Stimulated activated naive CD8-positive, alpha-beta T cell treated with anti-CD3 and anti-CD28 coated beads, Interleukin-15, Interleukin-2, amounts not matched to agents 100 ng/mL and 50 ng/mL, for 24 hours (primary cell): ENCODE data around the gene TPGS2.
"Not testable (repeated sequence)": the region's sequence is repeated elsewhere in the genome, so short reads cannot be mapped to it uniquely, and the experiment has no call there.

ENCODE experiments used
- H3K27ac Mint-ChIP-seq: one replicate; pipeline ENCODE4 v1.8.0; 2021; ENCODE audit warnings: mild to moderate bottlenecking, mixed read lengths
- H3K27me3 Mint-ChIP-seq: one replicate; pipeline ENCODE4 v1.8.0; 2021; ENCODE audit warnings: mixed read lengths
- H3K36me3 Mint-ChIP-seq: one replicate; pipeline ENCODE4 v1.8.0; 2021; ENCODE audit warnings: low read depth, mixed read lengths
- H3K4me1 Mint-ChIP-seq: one replicate; pipeline ENCODE4 v1.8.0; 2021; ENCODE audit warnings: low read depth, mixed read lengths
- H3K4me3 Mint-ChIP-seq: one replicate; pipeline ENCODE4 v1.8.0; 2021; ENCODE audit warnings: mild to moderate bottlenecking, mixed read lengths
- H3K9me3 Mint-ChIP-seq: one replicate; pipeline ENCODE4 v1.8.0; 2021; ENCODE audit warnings: mixed read lengths

TPGS2 gene

GRCh38 chr18:36828630-36829361 lies at the start of gene TPGS2, which contains the start of gene KIAA1328:
TSS of gene TPGS2 (minus strand) at chr18:36829002. CDS start at chr18:36828767, 235 bp downstream.
TSS of gene KIAA1328 (plus strand) at chr18:36829127. CDS start at chr18:36829139, 12 bp downstream.
- Mint-ChIP-seq H3K4me1 (peaks cover 47% of the 10 kb centered on the region), H3K4me3 (peak within 1 kb of the TSS; percentile 92), H3K27me3 (no peaks in the 10 kb centered on the region), H3K27ac (peak within 1 kb of the TSS; percentile 94), H3K36me3 (peaks cover 12% of the 10 kb centered on the region), H3K9me3 (no peaks in the 10 kb centered on the region)

DNA sequence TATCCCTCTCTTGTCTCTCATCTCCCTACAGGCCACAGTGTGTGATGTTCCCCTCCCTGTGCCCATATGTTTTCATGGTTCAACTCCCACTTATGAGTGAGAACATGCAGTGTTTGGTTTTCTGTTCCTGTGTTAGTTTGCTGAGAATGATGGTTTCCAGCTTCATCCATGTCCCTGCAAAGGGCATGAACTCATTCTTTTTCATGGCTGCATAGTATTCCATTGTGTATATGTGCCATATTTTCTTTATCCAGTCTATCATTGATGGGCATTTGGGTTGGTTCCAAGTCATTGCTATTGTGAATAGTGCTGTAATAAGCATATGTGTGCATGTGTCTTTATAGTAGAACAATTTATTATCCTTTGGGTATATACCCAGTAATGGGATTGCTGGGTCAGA lies 45.0 kb upstream of the TPGS2 start:
- not testable (repeated sequence) for H3K4me1 Mint-ChIP-seq, H3K27ac Mint-ChIP-seq, H3K27me3 Mint-ChIP-seq, H3K4me3 Mint-ChIP-seq, H3K9me3 Mint-ChIP-seq
- H3K36me3 Mint-ChIP-seq = peaks cover 49% of the 10 kb centered on the region

DNA sequence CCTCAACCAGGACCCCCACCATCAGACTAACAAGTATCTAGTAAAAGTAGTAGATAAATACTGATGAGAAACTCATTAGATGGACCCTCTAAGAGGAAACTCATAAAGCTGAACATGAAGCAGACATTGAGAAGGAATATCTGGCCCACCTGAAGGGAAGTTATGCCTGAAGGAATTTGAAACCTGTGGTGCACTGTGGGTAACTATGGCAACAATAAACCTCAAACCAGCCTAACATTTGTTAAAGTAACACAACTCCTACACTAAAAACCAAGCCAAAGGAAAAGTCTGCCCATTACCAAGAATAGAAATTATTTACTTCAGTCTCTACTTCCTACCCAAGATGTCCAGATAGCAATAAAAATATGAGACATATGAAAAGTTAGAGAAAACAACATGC lies 43.5 kb upstream of the TPGS2 start:
- H3K27ac Mint-ChIP-seq = no peak overlapping the region
- no peak overlapping the region for H3K4me3 Mint-ChIP-seq
- H3K9me3 Mint-ChIP-seq = no peaks in the 10 kb centered on the region
- no peaks in the 10 kb centered on the region for H3K27me3 Mint-ChIP-seq
- H3K4me1 Mint-ChIP-seq = peaks cover 7% of the 10 kb centered on the region
- H3K36me3 Mint-ChIP-seq = peaks cover 49% of the 10 kb centered on the region

- no peak overlapping the region for H3K27ac Mint-ChIP-seq
- peaks cover 49% of the 10 kb centered on the region for H3K36me3 Mint-ChIP-seq
- H3K27me3 Mint-ChIP-seq = no peaks in the 10 kb centered on the region
- H3K9me3 Mint-ChIP-seq = no peaks in the 10 kb centered on the region
- H3K4me3 Mint-ChIP-seq = no peak overlapping the region
- peaks cover 7% of the 10 kb centered on the region for H3K4me1 Mint-ChIP-seq
These were observed 43.0 kb upstream of the TPGS2 start for GRCh38 chr18:36871801-36872200.

GRCh38 chr18:36867056-36867455 lies 38.3 kb upstream of the TPGS2 start:
- no peaks in the 10 kb centered on the region for H3K27me3 Mint-ChIP-seq
- peaks cover 61% of the 10 kb centered on the region for H3K36me3 Mint-ChIP-seq
- H3K4me1 Mint-ChIP-seq = peaks cover 1% of the 10 kb centered on the region
- H3K9me3 Mint-ChIP-seq = no peaks in the 10 kb centered on the region
- no peak overlapping the region for H3K27ac Mint-ChIP-seq
- H3K4me3 Mint-ChIP-seq = no peak overlapping the region

GRCh38 chr18:36862182-36862581 lies 33.4 kb upstream of the TPGS2 start:
- no peaks in the 10 kb centered on the region for H3K27me3 Mint-ChIP-seq
- no peak overlapping the region for H3K4me3 Mint-ChIP-seq
- H3K36me3 Mint-ChIP-seq = peaks cover 50% of the 10 kb centered on the region
- H3K9me3 Mint-ChIP-seq = no peaks in the 10 kb centered on the region
- H3K4me1 Mint-ChIP-seq = no peaks in the 10 kb centered on the region
- H3K27ac Mint-ChIP-seq = no peak overlapping the region

- Mint-ChIP-seq H3K27ac (no peak overlapping the region), H3K4me3 (no peak overlapping the region), H3K36me3 (peaks cover 55% of the 10 kb centered on the region), H3K27me3 (no peaks in the 10 kb centered on the region), H3K9me3 (peaks cover 3% of the 10 kb centered on the region), H3K4me1 (no peaks in the 10 kb centered on the region)
These were observed 28.0 kb upstream of the TPGS2 start for GRCh38 chr18:36856815-36857214.

DNA sequence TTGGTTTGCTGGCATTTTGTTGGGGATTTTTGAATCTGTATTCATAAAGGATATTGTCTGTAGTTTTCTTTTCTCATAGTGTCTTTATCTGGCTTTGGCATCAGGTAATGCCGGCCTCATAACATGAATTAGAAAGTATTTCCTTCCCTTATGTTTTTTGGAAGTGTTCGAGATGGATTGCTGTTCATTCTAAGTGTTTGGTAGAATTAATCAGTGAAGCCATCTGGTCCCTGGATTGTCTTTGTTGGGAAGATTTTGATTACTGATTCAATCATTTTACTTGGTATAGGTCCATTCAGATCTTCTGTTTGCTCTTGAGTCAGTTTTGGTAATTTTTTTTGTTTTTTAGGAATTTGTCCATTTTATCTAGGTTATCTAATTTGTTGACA lies 22.4 kb upstream of the TPGS2 start:
- no peaks in the 10 kb centered on the region for H3K27me3 Mint-ChIP-seq
- H3K4me3 Mint-ChIP-seq = no peak overlapping the region
- H3K4me1 Mint-ChIP-seq = peaks cover 6% of the 10 kb centered on the region
- peaks cover 68% of the 10 kb centered on the region for H3K36me3 Mint-ChIP-seq
- peaks cover 3% of the 10 kb centered on the region for H3K9me3 Mint-ChIP-seq
- H3K27ac Mint-ChIP-seq = no peak overlapping the region

DNA sequence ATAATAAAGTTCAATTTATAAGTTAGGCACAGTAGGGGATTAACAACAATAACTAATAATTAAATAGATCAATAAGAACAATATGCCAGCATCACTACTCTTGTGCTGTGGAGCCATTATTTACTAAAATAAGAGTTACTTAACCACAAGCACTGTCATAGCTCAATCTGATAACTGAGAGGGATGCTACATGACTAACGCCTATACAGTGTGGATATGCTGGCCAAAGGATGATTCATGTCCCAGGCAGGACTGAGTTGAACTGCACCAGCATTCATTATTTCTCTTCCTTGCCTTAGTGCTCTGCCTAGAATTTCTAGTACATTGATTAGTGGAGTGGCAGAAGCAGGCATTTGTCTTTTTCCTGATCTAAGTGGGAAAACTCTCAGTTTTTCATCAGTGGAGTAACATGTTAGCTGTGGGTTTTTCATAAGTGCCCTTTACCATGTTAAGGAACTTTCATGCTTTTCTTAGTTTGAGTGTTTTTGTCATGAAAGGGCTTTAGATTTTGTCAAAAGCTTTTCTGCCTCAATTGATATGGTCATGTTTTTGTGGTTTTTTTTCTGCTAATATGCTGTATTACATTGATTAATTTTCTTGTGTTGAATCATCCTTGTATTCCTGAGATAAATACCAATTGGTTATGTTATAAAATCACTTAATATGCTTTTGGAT lies 21.9 kb upstream of the TPGS2 start:
- H3K36me3 Mint-ChIP-seq = peaks cover 64% of the 10 kb centered on the region
- H3K27ac Mint-ChIP-seq = no peak overlapping the region
- H3K27me3 Mint-ChIP-seq = no peaks in the 10 kb centered on the region
- H3K4me1 Mint-ChIP-seq = peaks cover 6% of the 10 kb centered on the region
- no peak overlapping the region for H3K4me3 Mint-ChIP-seq
- H3K9me3 Mint-ChIP-seq = peaks cover 3% of the 10 kb centered on the region

GRCh38 chr18:36849288-36850006 lies 20.6 kb upstream of the TPGS2 start:
- H3K27ac Mint-ChIP-seq = no peak overlapping the region
- peaks cover 6% of the 10 kb centered on the region for H3K4me1 Mint-ChIP-seq
- H3K36me3 Mint-ChIP-seq = peaks cover 59% of the 10 kb centered on the region
- peaks cover 3% of the 10 kb centered on the region for H3K9me3 Mint-ChIP-seq
- no peaks in the 10 kb centered on the region for H3K27me3 Mint-ChIP-seq
- no peak overlapping the region for H3K4me3 Mint-ChIP-seq

DNA sequence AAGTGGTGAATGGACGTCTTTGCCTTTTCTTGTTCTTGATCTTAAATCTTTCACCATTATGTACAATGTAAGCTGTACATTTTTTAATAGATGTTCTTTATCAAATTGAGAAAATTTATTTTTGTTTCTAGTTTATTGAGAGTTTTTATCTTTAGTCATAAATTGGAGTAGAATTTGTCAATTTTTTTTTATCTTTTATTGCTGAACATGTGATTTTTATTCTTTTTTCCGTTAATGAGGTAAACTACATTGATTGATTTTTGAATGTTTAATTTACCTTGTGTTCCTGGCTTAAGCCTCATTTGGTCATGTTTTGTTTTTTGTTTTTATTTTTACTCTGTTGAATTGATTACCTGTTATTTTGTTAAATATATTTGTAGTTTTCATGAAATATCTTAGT lies 19.8 kb upstream of the TPGS2 start:
- H3K27me3 Mint-ChIP-seq = no peaks in the 10 kb centered on the region

GRCh38 chr18:36843784-36844183 lies 15.0 kb upstream of the TPGS2 start:
- Mint-ChIP-seq H3K4me1 (no peaks in the 10 kb centered on the region), H3K27ac (no peak overlapping the region), H3K4me3 (no peak overlapping the region), H3K27me3 (no peaks in the 10 kb centered on the region), H3K36me3 (peaks cover 56% of the 10 kb centered on the region), H3K9me3 (peaks cover 5% of the 10 kb centered on the region)

More for the DNA sequence above, 19.8 kb upstream of the TPGS2 start:
- no peak overlapping the region for H3K4me3 Mint-ChIP-seq
- H3K4me1 Mint-ChIP-seq = peaks cover 6% of the 10 kb centered on the region
- H3K36me3 Mint-ChIP-seq = peaks cover 56% of the 10 kb centered on the region
- H3K27ac Mint-ChIP-seq = no peak overlapping the region
- peaks cover 3% of the 10 kb centered on the region for H3K9me3 Mint-ChIP-seq

GRCh38 chr18:36843199-36843598 lies 14.4 kb upstream of the TPGS2 start:
- Mint-ChIP-seq H3K36me3 (peaks cover 61% of the 10 kb centered on the region), H3K9me3 (peaks cover 5% of the 10 kb centered on the region), H3K27me3 (no peaks in the 10 kb centered on the region), H3K27ac (no peak overlapping the region), H3K4me3 (no peak overlapping the region), H3K4me1 (no peaks in the 10 kb centered on the region)

GRCh38 chr18:36839835-36840234 lies 11.0 kb upstream of the TPGS2 start:
- no peak overlapping the region for H3K27ac Mint-ChIP-seq
- H3K27me3 Mint-ChIP-seq = no peaks in the 10 kb centered on the region
- H3K36me3 Mint-ChIP-seq = peaks cover 78% of the 10 kb centered on the region
- H3K4me1 Mint-ChIP-seq = no peaks in the 10 kb centered on the region
- peaks cover 5% of the 10 kb centered on the region for H3K9me3 Mint-ChIP-seq
- no peak overlapping the region for H3K4me3 Mint-ChIP-seq

DNA sequence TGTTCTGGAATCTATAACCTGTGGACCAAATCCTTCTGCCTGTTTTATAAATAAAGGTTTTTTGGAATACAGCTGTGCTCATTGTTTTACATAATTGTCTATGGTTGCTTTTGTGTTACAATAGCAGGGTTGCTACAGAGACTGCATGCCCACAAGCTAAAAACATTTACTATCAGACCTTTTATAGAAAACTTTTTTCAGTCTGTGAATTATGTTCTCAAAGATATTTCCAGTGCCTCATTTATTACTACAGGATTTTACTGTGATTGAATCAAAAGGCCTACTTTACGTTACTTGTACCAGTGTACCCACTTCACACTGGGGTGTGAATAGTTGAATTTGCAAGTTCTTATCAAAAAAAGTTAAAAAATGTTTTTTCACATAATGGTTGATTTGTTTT lies 7.1 kb upstream of the TPGS2 start:
- Mint-ChIP-seq H3K4me1 (peaks cover 10% of the 10 kb centered on the region), H3K36me3 (peaks cover 52% of the 10 kb centered on the region), H3K4me3 (no peak overlapping the region), H3K27ac (no peak overlapping the region), H3K9me3 (peaks cover 5% of the 10 kb centered on the region), H3K27me3 (no peaks in the 10 kb centered on the region)
